Body of pancreas (tissue), 4 donors: ENCODE measurements around the gene GFOD1. TPM values are rescaled to one million over a fixed set of nuclear protein-coding genes. Genes with fewer than 3 reads are reported as not detected.

ENCODE experiments used
- ATAC-seq: fragments of 150-250 bp; one replicate; pipeline ENCODE4 v1.9.1; 2016
- DNase-seq, 4 donors: peaks; one replicate each; pipeline ENCODE4 v3.0.0-alpha.2; 2019
- H3K27ac ChIP-seq, 4 donors: fragments of 200-600 bp; sonication (generic); 1 replicate in 3 of 4; 2 replicates in 1 of 4; pipeline versions ENCODE4 v1.5.1 to v1.6.1; 2016 to 2019; ENCODE audit warnings: mild to moderate bottlenecking in 1 of 4, mixed read lengths in 1 of 4, moderate library complexity in 1 of 4
- H3K27me3 ChIP-seq, 2 donors: fragments of 200-600 bp; sonication (generic); one replicate each; pipeline ENCODE4 v1.6.0; 2016; ENCODE audit warnings: mild to moderate bottlenecking in 1 of 2
- H3K36me3 ChIP-seq, 2 donors: fragments of 200-600 bp; sonication (generic); replicated peaks in 1 of 2; 2 replicates each; pipeline ENCODE4 v1.5.1; 2016; ENCODE audit warnings: low read depth in 2 of 2; ENCODE audit not compliant: insufficient read depth in 1 of 2
- H3K4me1 ChIP-seq: fragments of 200-600 bp; sonication (generic); one replicate; pipeline ENCODE4 v1.6.0; 2016
- H3K4me3 ChIP-seq, 2 donors: fragments of 200-600 bp; sonication (generic); 1 replicate in 1 of 2; 2 replicates in 1 of 2; pipeline ENCODE4 v1.5.1; 2016 to 2019
- H3K9me3 ChIP-seq, 3 donors: fragments of 200-600 bp; sonication (generic); 1 replicate in 2 of 3; 2 replicates in 1 of 3; pipeline ENCODE4 v1.5.1; 2016
- POLR2A ChIP-seq, 3 donors: fragments of 450-650 bp; IDR thresholded peaks; one replicate each; pipeline ENCODE4 v1.6.1; 2016; ENCODE audit warnings: antibody characterized with exemption in 3 of 3, mild to moderate bottlenecking in 2 of 3
- WGBS, 2 donors: methylation state at CpG; one replicate each; pipeline ENCODE4 v1.1.5; 2017; 5-methylcytosine and 5-hydroxymethylcytosine counted together
- intact Hi-C: fragments of 100-400 bp; cut with DNase I; formaldehyde crosslinking; loops from one replicate; pipeline ENCODE4 v1.15.1; 2023
- total RNA-seq, 2 donors: library from RNA; depleted of rRNA; stranded (reverse); fragments of >200 nt; gene quantifications; one replicate each; pipeline ENCODE4 v1.1.0, GENCODE V29; 2016
- TF ChIP-seq, protein P1 (sequence below), 7 experiments: fragments of 450-650 bp in 4 of 7; fragments of 200-600 bp in 3 of 7; sonication (generic) in 3 of 7; IDR thresholded peaks; one replicate each; pipeline ENCODE4 v1.5.1; 2016 to 2019; ENCODE audit warnings: antibody characterized with exemption in 7 of 7

The GFOD1 gene
- total RNA-seq, 2 donors from 2014 or later = 4.3 to 5.2 TPM

DNA sequence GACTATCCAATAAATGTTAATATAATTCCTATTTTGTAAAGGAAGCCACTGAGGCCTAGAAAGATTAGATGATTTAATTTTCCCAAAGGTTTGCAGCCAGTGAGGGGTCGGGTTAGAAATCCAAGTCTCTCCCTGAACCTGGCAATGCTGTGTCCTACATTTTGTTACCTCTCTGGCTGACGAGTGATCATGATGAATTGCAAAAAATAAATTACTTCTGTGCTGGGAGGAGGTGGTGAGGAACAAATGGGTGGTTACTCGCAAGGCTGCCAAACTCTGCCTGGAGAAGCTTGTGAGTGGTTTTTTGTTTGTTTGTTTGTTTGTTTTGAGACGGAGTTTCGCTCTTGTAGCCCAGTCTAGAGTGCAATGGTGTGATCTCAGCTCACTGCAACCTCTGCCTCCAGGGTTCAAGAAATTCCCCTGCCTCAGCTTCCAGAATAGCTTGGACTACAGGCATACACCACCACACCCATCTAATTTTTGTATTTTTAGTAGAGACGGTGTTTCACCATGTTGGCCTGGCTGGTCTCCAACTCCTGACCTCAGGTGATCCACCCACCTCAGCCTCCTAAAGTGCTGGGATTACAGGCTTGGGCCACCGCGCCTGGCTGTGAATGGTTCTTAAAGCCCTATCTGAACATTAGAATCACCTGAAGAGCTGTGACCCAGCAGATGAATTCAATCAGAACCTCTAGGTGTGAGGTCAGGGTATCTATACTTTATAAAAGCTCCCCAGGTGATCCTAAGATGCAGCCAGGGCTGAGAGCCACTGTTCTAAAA, 138.9 kb downstream of the GFOD1 start:
- no peaks in the 10 kb centered on the region for H3K9me3 ChIP-seq
- no peaks in the 10 kb centered on the region for H3K4me1 ChIP-seq
- WGBS, 2 donors = 60 to 76% methylated on average over 8 of the region's 8 CpGs
- TF ChIP-seq, protein P1, sequence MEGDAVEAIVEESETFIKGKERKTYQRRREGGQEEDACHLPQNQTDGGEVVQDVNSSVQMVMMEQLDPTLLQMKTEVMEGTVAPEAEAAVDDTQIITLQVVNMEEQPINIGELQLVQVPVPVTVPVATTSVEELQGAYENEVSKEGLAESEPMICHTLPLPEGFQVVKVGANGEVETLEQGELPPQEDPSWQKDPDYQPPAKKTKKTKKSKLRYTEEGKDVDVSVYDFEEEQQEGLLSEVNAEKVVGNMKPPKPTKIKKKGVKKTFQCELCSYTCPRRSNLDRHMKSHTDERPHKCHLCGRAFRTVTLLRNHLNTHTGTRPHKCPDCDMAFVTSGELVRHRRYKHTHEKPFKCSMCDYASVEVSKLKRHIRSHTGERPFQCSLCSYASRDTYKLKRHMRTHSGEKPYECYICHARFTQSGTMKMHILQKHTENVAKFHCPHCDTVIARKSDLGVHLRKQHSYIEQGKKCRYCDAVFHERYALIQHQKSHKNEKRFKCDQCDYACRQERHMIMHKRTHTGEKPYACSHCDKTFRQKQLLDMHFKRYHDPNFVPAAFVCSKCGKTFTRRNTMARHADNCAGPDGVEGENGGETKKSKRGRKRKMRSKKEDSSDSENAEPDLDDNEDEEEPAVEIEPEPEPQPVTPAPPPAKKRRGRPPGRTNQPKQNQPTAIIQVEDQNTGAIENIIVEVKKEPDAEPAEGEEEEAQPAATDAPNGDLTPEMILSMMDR (IDR thresholded peaks at IDR 0.05) = no peak
- no peak for TF ChIP-seq POLR2A (IDR thresholded peaks at IDR 0.05)
- intact Hi-C loops = no loop called here
- no peak overlapping the region for H3K27ac ChIP-seq
- H3K27me3 ChIP-seq = no peaks in the 10 kb centered on the region
- no peaks in the 10 kb centered on the region for H3K36me3 ChIP-seq
- no peak overlapping the region for H3K4me3 ChIP-seq
- DNase-seq (no peak), ATAC-seq (no peak)

DNA sequence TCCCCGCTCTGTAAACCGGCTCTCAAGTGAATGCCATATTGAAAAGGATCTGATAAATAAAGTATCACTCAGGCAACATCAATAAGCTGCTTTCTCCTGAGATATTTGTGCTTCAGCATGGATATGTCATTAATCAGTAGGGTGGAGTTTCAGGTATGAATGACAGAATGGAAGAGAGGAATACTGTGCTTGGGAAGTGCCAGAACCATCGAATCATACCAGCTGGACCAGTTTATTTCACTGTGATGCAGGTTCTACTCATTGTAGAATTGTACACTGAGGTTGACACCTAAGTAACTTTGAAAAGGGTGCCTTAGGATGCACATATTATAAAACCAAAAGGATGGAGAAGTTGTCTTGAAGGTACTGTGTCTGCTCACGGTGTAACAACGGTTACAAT, 141.2 kb downstream of the GFOD1 start:
- DNase-seq (no peak), ATAC-seq (no peak)
- no peak overlapping the region for H3K27ac ChIP-seq
- H3K4me1 ChIP-seq = no peaks in the 10 kb centered on the region
- H3K36me3 ChIP-seq = no peaks in the 10 kb centered on the region
- H3K4me3 ChIP-seq = no peak overlapping the region
- H3K9me3 ChIP-seq = peaks cover 0 to 5% (median 0%) of the 10 kb centered on the region in 3 donors
- intact Hi-C loops = no loop called here
- 80 to 84% methylated on average over 5 of the region's 5 CpGs for WGBS, 2 donors
- H3K27me3 ChIP-seq = no peaks in the 10 kb centered on the region
- TF ChIP-seq, protein P1 (IDR thresholded peaks at IDR 0.05) = no peak
- TF ChIP-seq POLR2A (IDR thresholded peaks at IDR 0.05) = no peak

DNA sequence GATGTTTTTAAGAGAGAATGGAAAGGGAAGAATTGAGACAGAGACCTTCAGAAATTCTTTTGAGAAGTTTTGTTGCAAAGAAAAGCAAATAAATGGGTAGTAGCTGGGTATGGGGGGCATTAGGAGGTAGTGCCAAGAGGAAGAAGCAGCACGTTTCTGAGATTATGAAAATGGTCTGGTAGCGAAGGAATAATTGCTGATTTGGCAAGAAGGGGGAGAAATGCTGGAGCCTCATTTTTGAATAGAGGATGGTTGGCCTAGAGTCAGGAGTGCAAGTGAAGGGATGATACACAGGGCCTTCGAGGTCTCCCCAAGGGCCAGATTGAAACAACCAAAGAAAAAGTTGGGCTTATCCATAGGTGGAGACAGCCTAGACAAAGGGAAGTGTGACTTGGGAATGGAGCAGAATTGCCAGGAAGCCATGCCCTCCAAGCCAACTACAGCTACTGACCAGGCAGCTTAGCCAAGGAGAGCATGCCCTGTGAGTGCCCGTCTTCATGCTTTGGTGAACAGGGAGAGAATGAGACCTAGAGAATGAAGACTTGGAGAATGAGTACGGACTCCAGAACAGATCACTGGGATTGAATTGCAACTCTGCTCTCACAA, 144.9 kb downstream of the GFOD1 start:
- no peak for TF ChIP-seq POLR2A (IDR thresholded peaks at IDR 0.05)
- TF ChIP-seq, protein P1 (IDR thresholded peaks at IDR 0.05) = no peak
- H3K36me3 ChIP-seq = no peaks in the 10 kb centered on the region
- H3K27ac ChIP-seq = no peak overlapping the region
- WGBS, 2 donors = 71 to 85% methylated on average over 5 of the region's 5 CpGs
- no peak overlapping the region for H3K4me3 ChIP-seq
- ATAC-seq (no peak), DNase-seq (no peak)
- intact Hi-C loops = no loop called here
- H3K9me3 ChIP-seq = peaks cover 0 to 5% (median 0%) of the 10 kb centered on the region in 3 donors
- no peaks in the 10 kb centered on the region for H3K27me3 ChIP-seq
- no peaks in the 10 kb centered on the region for H3K4me1 ChIP-seq

DNA sequence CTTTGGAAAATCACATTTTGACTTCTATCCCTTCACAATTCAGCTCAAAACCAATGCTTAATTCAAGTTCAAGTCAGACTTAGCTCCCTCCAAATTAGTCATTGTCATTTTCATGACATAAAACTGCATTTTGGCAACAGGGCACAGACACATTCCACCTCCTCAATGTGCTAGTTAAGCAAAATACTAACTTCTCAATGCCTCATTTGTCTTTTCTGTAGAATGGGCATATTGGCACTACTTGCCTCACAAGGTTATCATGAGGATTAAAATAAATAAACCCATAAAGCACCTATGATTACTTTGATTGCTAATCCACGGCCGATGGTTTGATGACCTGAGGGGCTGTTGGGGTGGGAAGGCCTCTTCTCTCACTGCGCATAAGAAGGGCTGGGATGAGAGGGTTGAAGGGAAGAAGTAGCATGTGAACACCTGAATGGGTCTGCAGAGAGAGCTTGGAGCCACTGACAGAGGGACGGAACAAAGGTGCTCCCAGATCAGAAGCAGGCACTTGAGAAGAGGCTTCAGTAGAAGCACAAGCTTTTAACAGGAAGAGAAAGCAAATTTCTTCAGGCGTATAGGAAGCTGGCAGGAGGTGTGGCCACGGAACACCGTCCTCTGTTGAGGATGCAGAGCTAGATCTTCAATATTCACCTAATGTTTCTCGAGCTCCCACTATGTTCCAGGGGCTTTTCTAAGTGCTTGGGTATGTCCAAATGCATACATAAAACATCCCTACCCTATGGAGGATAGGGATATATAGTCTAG, 147.4 kb downstream of the GFOD1 start:
- 63 to 71% methylated on average over 8 of the region's 8 CpGs for WGBS, 2 donors

More for the DNA sequence above, 147.4 kb downstream of the GFOD1 start:
- ATAC-seq (no peak), DNase-seq (no peak)
- Histone ChIP-seq H3K4me3 (no peak overlapping the region), H3K4me1 (no peaks in the 10 kb centered on the region), H3K36me3 (no peaks in the 10 kb centered on the region), H3K27ac (no peak overlapping the region), H3K9me3 (peaks cover 0 to 5% (median 0%) of the 10 kb centered on the region in 3 donors), H3K27me3 (no peaks in the 10 kb centered on the region)
- TF ChIP-seq, protein P1 (IDR thresholded peaks at IDR 0.05) = no peak
- TF ChIP-seq POLR2A (IDR thresholded peaks at IDR 0.05) = no peak
- intact Hi-C loops = loop anchor here (10.0 kb wide), 1 partner anchor 235 kb away; the partner anchor contains the start of gene SIRT5
